Stomach (tissue), 4 donors: Measurements from ENCODE around the gene PIP4K2C.

Source experiments
- CTCF ChIP-seq, 7 experiments: fragments of 450-650 bp in 4 of 7; fragments of 200-600 bp in 3 of 7; sonication (generic) in 3 of 7; IDR thresholded peaks; one replicate each; pipeline ENCODE4 v1.5.1; 2016 to 2019; ENCODE audit warnings: antibody characterized with exemption in 7 of 7, control low read depth in 2 of 7, mild to moderate bottlenecking in 1 of 7
- POLR2AphosphoS5 ChIP-seq, 3 donors: sonication (generic); formaldehyde crosslinking; IDR thresholded peaks; one replicate each; pipeline ENCODE4 v1.6.1; 2016; ENCODE audit warnings: antibody characterized with exemption in 3 of 3

GRCh38 chr12:57558864-57559263 lies 32.1 kb upstream of the PIP4K2C start:
- no peak for TF ChIP-seq CTCF (IDR thresholded peaks at IDR 0.05)
- TF ChIP-seq POLR2AphosphoS5 (IDR thresholded peaks at IDR 0.05), result no peak
